IMR-90 (cell line): Measurements from ENCODE around the gene PSMA1. TPM values are rescaled to one million over a fixed set of nuclear protein-coding genes. Genes with fewer than 3 reads are reported as not detected.

Source experiments
- ATAC-seq: fragments of 200-7000 bp; cut with Tn5 transposase; 2 replicates; pipeline ENCODE4 v1.9.1; 2020; ENCODE audit warnings: low read depth, mild to moderate bottlenecking, moderate library complexity
- BruUV-seq: library from RNA; stranded (reverse); fragments of 400-500 nt; replicated peaks from 2 replicates; lab custom pipeline; 2021; lab: Mats Ljungman, UMichigan
- CTCF ChIA-PET: fragments of 300-600 bp; formaldehyde crosslinking; extraction: SDS; loops from one replicate; lab custom pipeline; 2021; ENCODE audit warnings: antibody characterized with exemption; lab: Yijun Ruan, JAX
- POLR2A ChIA-PET: fragments of 300-600 bp; sonication (Branson Sonifier 250); formaldehyde crosslinking; loops from one replicate; lab custom pipeline; 2022; ENCODE audit warnings: antibody characterized with exemption; ENCODE audit not compliant: unreplicated experiment; lab: Charles Lee
- DNase-seq: peaks from one replicate; pipeline ENCODE4 v3.0.0; 2013
- H2AFZ ChIP-seq: replicated peaks from 2 replicates; pipeline ENCODE3; 2013; ENCODE audit warnings: low read length, mild to moderate bottlenecking; ENCODE audit not compliant: poor library complexity
- H2AK5ac ChIP-seq: 2 replicates; pipeline ENCODE4 v1.6.1; 2013; ENCODE audit warnings: low read depth, low read length, inconsistent platforms
- H2AK9ac ChIP-seq: replicated peaks from 2 replicates; pipeline ENCODE3; 2013; ENCODE audit warnings: mild to moderate bottlenecking, low read depth, low read length, moderate library complexity; ENCODE audit not compliant: poor library complexity
- H2BK120ac ChIP-seq: 2 replicates; pipeline ENCODE4 v1.6.1; 2013; ENCODE audit warnings: low read depth, low read length, inconsistent platforms
- H2BK15ac ChIP-seq: 3 replicates; pipeline ENCODE4 v1.6.1; 2013; ENCODE audit warnings: low read depth, low read length, inconsistent platforms
- H2BK20ac ChIP-seq: 2 replicates; pipeline ENCODE4 v1.6.1; 2013; ENCODE audit warnings: low read depth, mild to moderate bottlenecking, inconsistent platforms, low read length, moderate library complexity
- H2BK5ac ChIP-seq: 2 replicates; pipeline ENCODE4 v1.6.1; 2013; ENCODE audit warnings: mild to moderate bottlenecking, low read depth, low read length, inconsistent platforms; ENCODE audit not compliant: poor library complexity, severe bottlenecking
- H3K14ac ChIP-seq: replicated peaks from 2 replicates; pipeline ENCODE4 v1.6.1; 2013; ENCODE audit warnings: low read depth, low read length, inconsistent platforms
- H3K18ac ChIP-seq: 2 replicates; pipeline ENCODE4 v1.6.1; 2013; ENCODE audit warnings: low read depth, low read length, control low read depth
- H3K23ac ChIP-seq: 2 replicates; pipeline ENCODE4 v1.6.1; 2013; ENCODE audit warnings: low read depth, low read length, inconsistent platforms
- H3K27ac ChIP-seq: 2 replicates; pipeline ENCODE4 v1.5.1; 2013; ENCODE audit warnings: mild to moderate bottlenecking, control low read depth, low read length; ENCODE audit not compliant: insufficient read depth
- H3K27me3 ChIP-seq: 2 replicates; pipeline ENCODE4 v1.6.1; 2013; ENCODE audit warnings: low read length; ENCODE audit not compliant: control insufficient read depth, insufficient read depth
- H3K36me3 ChIP-seq: 2 replicates; pipeline ENCODE4 v1.6.1; 2013; ENCODE audit warnings: low read length, mixed read lengths; ENCODE audit not compliant: control insufficient read depth, insufficient read depth
- H3K4ac ChIP-seq: 2 replicates; pipeline ENCODE4 v1.6.1; 2013; ENCODE audit warnings: low read depth, low read length, inconsistent platforms
- H3K4me1 ChIP-seq: 2 replicates; pipeline ENCODE4 v1.6.1; 2013; ENCODE audit warnings: low read length, mixed read lengths; ENCODE audit not compliant: control insufficient read depth, insufficient read depth
- H3K4me2 ChIP-seq: 2 replicates; pipeline ENCODE4 v1.6.1; 2013; ENCODE audit warnings: low read depth, mild to moderate bottlenecking, control low read depth, low read length, moderate library complexity
- H3K4me3 ChIP-seq: 2 replicates; pipeline ENCODE4 v1.5.1; 2013; ENCODE audit warnings: low read depth, mild to moderate bottlenecking, control low read depth, low read length, moderate library complexity; ENCODE audit not compliant: insufficient read depth
- H3K56ac ChIP-seq: 2 replicates; pipeline ENCODE4 v1.6.1; 2013; ENCODE audit warnings: low read length, inconsistent platforms; ENCODE audit not compliant: insufficient read depth; ENCODE audit errors: extremely low read depth
- H3K79me1 ChIP-seq, 2 experiments: 2 replicates each; pipeline ENCODE4 v1.6.1; 2013; ENCODE audit warnings: low read length in 2 of 2, inconsistent platforms in 1 of 2, low read depth in 1 of 2
- H3K9ac ChIP-seq: 2 replicates; pipeline ENCODE4 v1.6.1; 2013; ENCODE audit warnings: low read depth, low read length, control low read depth
- H3K9me1 ChIP-seq: 2 replicates; pipeline ENCODE4 v1.6.1; 2013; ENCODE audit warnings: low read length, inconsistent platforms; ENCODE audit not compliant: insufficient read depth
- H3K9me3 ChIP-seq: 2 replicates; pipeline ENCODE4 v1.6.1; 2013; ENCODE audit warnings: low read length; ENCODE audit not compliant: control insufficient read depth, insufficient read depth
- H4K20me1 ChIP-seq: 2 replicates; pipeline ENCODE4 v1.6.1; 2013; ENCODE audit warnings: low read length, inconsistent platforms; ENCODE audit not compliant: insufficient read depth
- H4K5ac ChIP-seq: 2 replicates; pipeline ENCODE4 v1.6.1; 2013; ENCODE audit warnings: mild to moderate bottlenecking, low read depth, low read length, control low read depth
- H4K8ac ChIP-seq, 2 experiments: 2 replicates each; pipeline ENCODE4 v1.6.1; 2013; ENCODE audit warnings: low read depth in 2 of 2, low read length in 2 of 2, control low read depth in 1 of 2, inconsistent platforms in 1 of 2
- H4K91ac ChIP-seq: 2 replicates; pipeline ENCODE4 v1.6.1; 2013; ENCODE audit warnings: low read depth, low read length, inconsistent platforms; ENCODE audit not compliant: insufficient read depth
- BHLHE40 ChIP-seq: fragments of 150-350 bp; IDR thresholded peaks from 2 replicates; pipeline ENCODE4 v1.6.1; 2016; ENCODE audit warnings: mild to moderate bottlenecking, low read depth, low read length
- CEBPB ChIP-seq: IDR thresholded peaks from 2 replicates; pipeline ENCODE4 v1.6.1; 2012; ENCODE audit warnings: low read depth, low read length, improper control_type of control experiment
- CHD1 ChIP-seq: IDR thresholded peaks from 2 replicates; pipeline ENCODE4 v1.6.1; 2012; ENCODE audit warnings: low read depth, low read length, improper control_type of control experiment
- FOS ChIP-seq: fragments of 150-350 bp; IDR thresholded peaks from 2 replicates; pipeline ENCODE4 v1.6.1; 2016; ENCODE audit warnings: low read depth, low read length
- MAFK ChIP-seq: IDR thresholded peaks from 2 replicates; pipeline ENCODE4 v1.6.1; 2012; ENCODE audit warnings: low read depth, low read length, improper control_type of control experiment
- MXI1 ChIP-seq: IDR thresholded peaks from 2 replicates; pipeline ENCODE4 v1.6.1; 2012; ENCODE audit warnings: low read depth, mild to moderate bottlenecking, low read length, moderate library complexity, borderline replicate concordance
- NFE2L2 ChIP-seq: fragments of 150-350 bp; IDR thresholded peaks from 2 replicates; pipeline ENCODE4 v1.6.1; 2016; ENCODE audit warnings: low read depth, mild to moderate bottlenecking, low read length
- POLR2A ChIP-seq: IDR thresholded peaks from 2 replicates; pipeline ENCODE4 v1.6.1; 2012; ENCODE audit warnings: mild to moderate bottlenecking, low read depth, low read length
- RAD21 ChIP-seq: IDR thresholded peaks from 2 replicates; pipeline ENCODE4 v1.6.1; 2012; ENCODE audit warnings: low read length, improper control_type of control experiment
- RCOR1 ChIP-seq: IDR thresholded peaks from 2 replicates; pipeline ENCODE4 v1.6.1; 2012; ENCODE audit warnings: mild to moderate bottlenecking, low read length, improper control_type of control experiment; ENCODE audit not compliant: insufficient replicate concordance
- SMC3 ChIP-seq: fragments of 150-350 bp; IDR thresholded peaks from 2 replicates; pipeline ENCODE4 v1.6.1; 2016; ENCODE audit warnings: low read depth, mild to moderate bottlenecking, antibody characterized with exemption, low read length, moderate library complexity
- WGBS, 2 experiments: methylation state at CpG; one replicate each; pipeline versions ENCODE4 v1.1.5 to v1.1.7; 2013; ENCODE audit warnings: missing lambda C conversion rate in 2 of 2; ENCODE audit not compliant: insufficient read length in 1 of 2; ENCODE audit errors: extremely low coverage in 2 of 2; 5-methylcytosine and 5-hydroxymethylcytosine counted together
- dilution Hi-C: fragments of 300-500 bp; cut with HindIII; formaldehyde crosslinking; loops from one replicate; pipeline ENCODE4 v1.14.3; 2018; ENCODE audit warnings: low sequenced_read_pairs; ENCODE audit not compliant: unreplicated experiment
- in situ Hi-C: fragments of 300-500 bp; cut with MboI; formaldehyde crosslinking; loops from 3 replicates; pipeline ENCODE4 v1.14.3; 2019; ENCODE audit warnings: low sequenced_read_pairs, inconsistent platforms, mixed read lengths
- intact Hi-C: fragments of 100-400 bp; cut with micrococcal nuclease; formaldehyde crosslinking; loops from 2 replicates; pipeline ENCODE4 v1.10.0; 2022
- polyA plus RNA-seq, 3 experiments: library from polyadenylated mRNA; depleted of rRNA; stranded (reverse); fragments of >200 nt; gene quantifications; 2 replicates each; pipeline ENCODE4 v1.2.3, GENCODE V29; 2012; ENCODE audit warnings: low replicate concordance in 1 of 3
- total RNA-seq: library from RNA; depleted of rRNA; stranded (reverse); fragments of >200 nt; gene quantifications from 2 replicates; pipeline ENCODE4 v1.2.3, GENCODE V29; 2012
- TF ChIP-seq, protein P1 (sequence below): fragments of 150-350 bp; IDR thresholded peaks from 2 replicates; pipeline ENCODE4 v1.6.1; 2016; ENCODE audit warnings: low read depth, mild to moderate bottlenecking, low read length, moderate library complexity, borderline replicate concordance
- TF ChIP-seq, protein P2 (sequence below): fragments of 150-350 bp; IDR thresholded peaks from 2 replicates; pipeline ENCODE4 v1.6.1; 2017; ENCODE audit warnings: mild to moderate bottlenecking, antibody characterized with exemption, low read length, low read depth
- TF ChIP-seq, protein P3 (sequence below): conservative IDR thresholded peaks from 2 replicates; pipeline ENCODE4 v1.5.1; 2012; ENCODE audit warnings: mild to moderate bottlenecking, low read depth, low read length, improper control_type of control experiment

The PSMA1 gene
- total and polyA plus RNA-seq, 2 of the 4 experiments (the other 2 are of a cell fraction), result 179 to 194 TPM

DNA sequence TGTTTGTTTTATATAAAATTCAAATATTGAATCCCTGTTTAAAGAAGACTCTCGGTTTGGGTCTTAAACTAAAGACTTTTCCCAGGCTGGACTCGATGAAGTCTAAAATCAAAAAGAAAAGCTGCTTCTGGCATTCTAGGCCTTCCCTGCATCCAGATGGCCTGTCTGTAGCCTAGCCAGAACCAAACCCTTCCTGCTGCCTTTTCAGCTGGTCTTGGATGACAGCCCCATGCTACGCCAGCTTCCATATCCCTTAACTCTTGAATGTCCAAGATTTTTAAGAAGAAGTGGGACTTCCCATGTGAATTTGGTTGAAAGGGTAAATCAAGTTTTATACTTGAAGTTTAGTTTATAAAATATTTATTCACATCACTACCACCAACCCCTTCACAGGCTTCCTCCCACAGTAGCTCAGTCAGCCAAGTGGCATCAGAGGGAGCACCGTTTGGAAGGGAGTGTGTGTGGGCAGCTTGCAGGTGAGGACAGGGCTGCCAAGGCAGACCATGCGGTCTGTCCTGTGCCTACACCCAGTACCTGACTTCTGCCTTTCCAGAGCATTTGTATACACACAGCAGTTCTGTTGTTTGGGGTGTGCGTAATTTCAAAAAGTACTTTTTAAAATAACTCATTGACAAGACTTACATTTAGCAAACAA lies 18.2 kb upstream of the PSMA1 start:
- Histone ChIP-seq H2BK120ac (no peak overlapping the region), H2AFZ (no peak overlapping the region), H3K4ac (no peak overlapping the region), H2AK9ac (no peak overlapping the region), H3K56ac (no peak overlapping the region), H3K79me1 (no peaks in the 10 kb centered on the region), H2AK5ac (no peak overlapping the region), H3K27ac (no peak overlapping the region), H3K9ac (no peak overlapping the region), H3K4me1 (no peaks in the 10 kb centered on the region), H3K27me3 (peaks cover 2% of the 10 kb centered on the region), H3K18ac (no peak overlapping the region), H3K14ac (no peak overlapping the region), H3K4me2 (no peak overlapping the region), H3K23ac (no peak overlapping the region), H3K4me3 (no peak overlapping the region), H3K9me3 (no peaks in the 10 kb centered on the region), H2BK5ac (no peak overlapping the region), H3K9me1 (no peaks in the 10 kb centered on the region), H4K91ac (no peak overlapping the region), H2BK20ac (no peak overlapping the region), H4K20me1 (no peaks in the 10 kb centered on the region), H2BK15ac (no peak overlapping the region), H3K36me3 (no peaks in the 10 kb centered on the region), H4K5ac (no peak overlapping the region), H4K8ac (no peak overlapping the region)
- ATAC-seq (no peak), DNase-seq (no peak)
- intact Hi-C loops (loop anchor here (5.0 kb wide), 1 partner anchor 249 kb away; no protein-coding TSS in a partner anchor), dilution Hi-C loops (no loop called here), in situ Hi-C loops (no loop called here)
- POLR2A ChIA-PET, result no interaction called here
- 20% methylated on average over 1 of the region's 6 CpGs; no CpG with 5 or more reads in 1 of the 2 experiments for WGBS, 2 experiments
- no TSS peak for BruUV-seq
- CTCF ChIA-PET, result interaction anchor here (0.7 kb wide), 1 partner anchor 62 kb away, joined by 4 read pairs; no protein-coding TSS in a partner anchor
- TF ChIP-seq FOS, result no peak
- TF ChIP-seq MAFK, result no peak
- TF ChIP-seq SMC3, result no peak
- TF ChIP-seq, protein P1, sequence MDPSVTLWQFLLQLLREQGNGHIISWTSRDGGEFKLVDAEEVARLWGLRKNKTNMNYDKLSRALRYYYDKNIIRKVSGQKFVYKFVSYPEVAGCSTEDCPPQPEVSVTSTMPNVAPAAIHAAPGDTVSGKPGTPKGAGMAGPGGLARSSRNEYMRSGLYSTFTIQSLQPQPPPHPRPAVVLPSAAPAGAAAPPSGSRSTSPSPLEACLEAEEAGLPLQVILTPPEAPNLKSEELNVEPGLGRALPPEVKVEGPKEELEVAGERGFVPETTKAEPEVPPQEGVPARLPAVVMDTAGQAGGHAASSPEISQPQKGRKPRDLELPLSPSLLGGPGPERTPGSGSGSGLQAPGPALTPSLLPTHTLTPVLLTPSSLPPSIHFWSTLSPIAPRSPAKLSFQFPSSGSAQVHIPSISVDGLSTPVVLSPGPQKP, result no peak
- no peak for TF ChIP-seq CEBPB
- no peak for TF ChIP-seq RAD21
- TF ChIP-seq, protein P2, sequence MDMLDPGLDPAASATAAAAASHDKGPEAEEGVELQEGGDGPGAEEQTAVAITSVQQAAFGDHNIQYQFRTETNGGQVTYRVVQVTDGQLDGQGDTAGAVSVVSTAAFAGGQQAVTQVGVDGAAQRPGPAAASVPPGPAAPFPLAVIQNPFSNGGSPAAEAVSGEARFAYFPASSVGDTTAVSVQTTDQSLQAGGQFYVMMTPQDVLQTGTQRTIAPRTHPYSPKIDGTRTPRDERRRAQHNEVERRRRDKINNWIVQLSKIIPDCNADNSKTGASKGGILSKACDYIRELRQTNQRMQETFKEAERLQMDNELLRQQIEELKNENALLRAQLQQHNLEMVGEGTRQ, result no peak
- TF ChIP-seq BHLHE40, result no peak
- TF ChIP-seq RCOR1, result no peak
- TF ChIP-seq, protein P3, sequence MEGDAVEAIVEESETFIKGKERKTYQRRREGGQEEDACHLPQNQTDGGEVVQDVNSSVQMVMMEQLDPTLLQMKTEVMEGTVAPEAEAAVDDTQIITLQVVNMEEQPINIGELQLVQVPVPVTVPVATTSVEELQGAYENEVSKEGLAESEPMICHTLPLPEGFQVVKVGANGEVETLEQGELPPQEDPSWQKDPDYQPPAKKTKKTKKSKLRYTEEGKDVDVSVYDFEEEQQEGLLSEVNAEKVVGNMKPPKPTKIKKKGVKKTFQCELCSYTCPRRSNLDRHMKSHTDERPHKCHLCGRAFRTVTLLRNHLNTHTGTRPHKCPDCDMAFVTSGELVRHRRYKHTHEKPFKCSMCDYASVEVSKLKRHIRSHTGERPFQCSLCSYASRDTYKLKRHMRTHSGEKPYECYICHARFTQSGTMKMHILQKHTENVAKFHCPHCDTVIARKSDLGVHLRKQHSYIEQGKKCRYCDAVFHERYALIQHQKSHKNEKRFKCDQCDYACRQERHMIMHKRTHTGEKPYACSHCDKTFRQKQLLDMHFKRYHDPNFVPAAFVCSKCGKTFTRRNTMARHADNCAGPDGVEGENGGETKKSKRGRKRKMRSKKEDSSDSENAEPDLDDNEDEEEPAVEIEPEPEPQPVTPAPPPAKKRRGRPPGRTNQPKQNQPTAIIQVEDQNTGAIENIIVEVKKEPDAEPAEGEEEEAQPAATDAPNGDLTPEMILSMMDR, result no peak
- no peak for TF ChIP-seq CHD1
- TF ChIP-seq NFE2L2, result no peak
- TF ChIP-seq POLR2A, result no peak
- TF ChIP-seq MXI1, result no peak
